Activated CD4-positive, alpha-beta T cell treated with anti-CD3 and anti-CD28 coated beads for 36 hours (primary cell): ENCODE results near the gene JAZF1. TPM values are rescaled to one million over a fixed set of nuclear protein-coding genes. Genes with fewer than 3 reads are reported as not detected.

Source experiments
- ATAC-seq: fragments of 200-7000 bp; cut with Tn5 transposase; one replicate; pipeline ENCODE4 v1.10.0; 2021; ENCODE audit warnings: mild to moderate bottlenecking, moderate library complexity
- CTCF ChIA-PET: fragments of 350-600 bp; sonication (Branson Sonifier 250); formaldehyde crosslinking; loops from one replicate; lab custom pipeline; 2021; ENCODE audit warnings: antibody characterized with exemption; lab: Charles Lee
- POLR2A ChIA-PET: fragments of 350-600 bp; sonication (Branson Sonifier 250); formaldehyde crosslinking; loops from one replicate; lab custom pipeline; 2021; ENCODE audit warnings: antibody characterized with exemption, inconsistent platforms; lab: Charles Lee
- DNase-seq: peaks from one replicate; pipeline ENCODE4 v3.0.0-alpha.2; 2020
- H3K27ac Mint-ChIP-seq: one replicate; pipeline ENCODE4 v1.8.0; 2021; ENCODE audit warnings: mixed read lengths
- H3K27me3 Mint-ChIP-seq: one replicate; pipeline ENCODE4 v1.8.0; 2021; ENCODE audit warnings: mixed read lengths
- H3K36me3 Mint-ChIP-seq: one replicate; pipeline ENCODE4 v1.8.0; 2021; ENCODE audit warnings: low read depth, mixed read lengths
- H3K4me1 Mint-ChIP-seq: one replicate; pipeline ENCODE4 v1.8.0; 2021; ENCODE audit warnings: mixed read lengths
- H3K4me3 Mint-ChIP-seq: one replicate; pipeline ENCODE4 v1.8.0; 2021; ENCODE audit warnings: mild to moderate bottlenecking, moderate library complexity, mixed read lengths
- H3K9me3 Mint-ChIP-seq: one replicate; pipeline ENCODE4 v1.8.0; 2021; ENCODE audit warnings: low read depth, mixed read lengths
- intact Hi-C, 2 experiments: fragments of 100-400 bp; cut with DNase I in 1 of 2; cut with micrococcal nuclease in 1 of 2; formaldehyde crosslinking; loops; one replicate each; pipeline versions ENCODE4 v1.14.2 to v1.15.1; 2022 to 2024; cut with DNase I, micrococcal nuclease
- total RNA-seq, 2 experiments: library from RNA; stranded (reverse); gene quantifications; one replicate each; pipeline ENCODE4 v1.2.3, GENCODE V29; 2021

Gene JAZF1
- total RNA-seq, 2 experiments from 2014 or later, result 5.2 to 6.9 TPM

DNA sequence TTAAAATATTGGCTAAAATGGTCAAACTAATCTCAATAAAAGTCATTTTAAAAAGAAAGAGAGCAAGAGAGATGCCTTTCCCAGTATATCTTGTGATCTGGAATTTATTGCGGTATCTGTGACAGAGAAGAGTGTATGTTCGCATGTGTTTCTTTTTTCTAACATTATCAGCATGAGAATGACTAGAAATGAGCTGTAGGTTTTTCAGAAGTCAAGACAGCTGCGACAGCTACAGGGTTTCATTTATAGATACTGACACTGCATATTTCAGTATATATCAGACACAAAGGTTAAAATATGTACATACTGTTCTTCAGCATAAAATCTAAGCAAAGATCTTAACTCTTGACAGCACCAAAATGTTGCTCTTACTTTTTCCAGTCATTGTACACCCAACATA is 215.8 kb downstream of the JAZF1 start:
- Mint-ChIP-seq H3K27ac (no peak overlapping the region), H3K27me3 (no peaks in the 10 kb centered on the region), H3K9me3 (no peaks in the 10 kb centered on the region), H3K36me3 (no peaks in the 10 kb centered on the region), H3K4me3 (no peak overlapping the region), H3K4me1 (peaks cover 5% of the 10 kb centered on the region)
- DNase-seq, result no peak
- intact Hi-C loops, result no loop called here
- CTCF ChIA-PET, result no interaction called here
- POLR2A ChIA-PET, result no interaction called here
- no peak for ATAC-seq

GRCh38 chr7:27963056-27963455 is 217.5 kb downstream of the JAZF1 start:
- Mint-ChIP-seq H3K27ac (no peak overlapping the region), H3K36me3 (no peaks in the 10 kb centered on the region), H3K4me1 (peaks cover 5% of the 10 kb centered on the region), H3K9me3 (no peaks in the 10 kb centered on the region), H3K4me3 (no peak overlapping the region), H3K27me3 (no peaks in the 10 kb centered on the region)
- ChIA-PET POLR2A (interaction anchor here (0.5 kb wide), 1 partner anchor 115 kb away, joined by 3 read pairs; no protein-coding TSS in a partner anchor), CTCF (interaction anchor here (0.5 to 1.3 kb wide), 2 partner anchors 10 to 104 kb away, joined by 3 to 4 read pairs; no protein-coding TSS in a partner anchor)
- no peak for ATAC-seq
- intact Hi-C loops, result no loop called here
- no peak for DNase-seq

DNA sequence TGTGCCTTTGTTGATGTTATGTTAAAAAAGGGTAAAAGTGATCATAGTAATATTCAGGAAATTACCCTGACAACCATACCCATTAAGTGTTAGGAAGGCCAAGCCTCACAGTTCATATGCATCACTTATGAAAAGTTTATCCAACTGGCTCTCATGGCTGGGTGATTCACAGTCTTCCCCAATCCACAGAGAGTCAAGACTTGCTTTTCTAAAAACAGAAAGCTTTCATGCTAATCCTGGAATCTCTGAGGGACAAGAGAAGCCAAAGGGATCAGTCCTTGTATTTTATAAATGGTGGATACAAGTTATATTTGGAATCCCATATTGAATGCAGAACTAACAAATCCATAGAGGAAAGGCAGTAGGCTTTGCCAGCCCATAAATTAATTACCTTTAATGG is 218.3 kb downstream of the JAZF1 start:
- CTCF ChIA-PET, result interaction anchor here (1.3 kb wide), 1 partner anchor 9 kb away, joined by 4 read pairs; no protein-coding TSS in a partner anchor
- intact Hi-C loops, result no loop called here
- Mint-ChIP-seq H3K36me3 (no peaks in the 10 kb centered on the region), H3K9me3 (no peaks in the 10 kb centered on the region), H3K27ac (no peak overlapping the region), H3K4me3 (no peak overlapping the region), H3K27me3 (no peaks in the 10 kb centered on the region), H3K4me1 (peaks cover 5% of the 10 kb centered on the region)
- DNase-seq, result no peak
- POLR2A ChIA-PET, result no interaction called here
- no peak for ATAC-seq

- POLR2A ChIA-PET, result no interaction called here
- CTCF ChIA-PET, result interaction anchor here (0.5 to 1.3 kb wide), 3 partner anchors 116 to 386 kb away, joined by 3 read pairs; no protein-coding TSS in a partner anchor
- intact Hi-C loops, result no loop called here
- DNase-seq (no peak), ATAC-seq (peak; percentile 39)
- no peaks in the 10 kb centered on the region for H3K9me3 Mint-ChIP-seq
- H3K27me3 Mint-ChIP-seq, result no peaks in the 10 kb centered on the region
- H3K36me3 Mint-ChIP-seq, result no peaks in the 10 kb centered on the region
- no peak overlapping the region for H3K27ac Mint-ChIP-seq
- H3K4me3 Mint-ChIP-seq, result no peak overlapping the region
- peaks cover 5% of the 10 kb centered on the region for H3K4me1 Mint-ChIP-seq
Measured at GRCh38 chr7:27961255-27961654, 219.3 kb downstream of the JAZF1 start.

GRCh38 chr7:27960415-27960814 is 220.2 kb downstream of the JAZF1 start:
- no peak overlapping the region for H3K4me3 Mint-ChIP-seq
- intact Hi-C loops, result no loop called here
- no peaks in the 10 kb centered on the region for H3K9me3 Mint-ChIP-seq
- peaks cover 7% of the 10 kb centered on the region for H3K4me1 Mint-ChIP-seq
- ChIA-PET POLR2A (no interaction called here), CTCF (no interaction called here)
- DNase-seq, result no peak
- no peak overlapping the region for H3K27ac Mint-ChIP-seq
- H3K27me3 Mint-ChIP-seq, result no peaks in the 10 kb centered on the region
- no peak for ATAC-seq
- no peaks in the 10 kb centered on the region for H3K36me3 Mint-ChIP-seq

DNA sequence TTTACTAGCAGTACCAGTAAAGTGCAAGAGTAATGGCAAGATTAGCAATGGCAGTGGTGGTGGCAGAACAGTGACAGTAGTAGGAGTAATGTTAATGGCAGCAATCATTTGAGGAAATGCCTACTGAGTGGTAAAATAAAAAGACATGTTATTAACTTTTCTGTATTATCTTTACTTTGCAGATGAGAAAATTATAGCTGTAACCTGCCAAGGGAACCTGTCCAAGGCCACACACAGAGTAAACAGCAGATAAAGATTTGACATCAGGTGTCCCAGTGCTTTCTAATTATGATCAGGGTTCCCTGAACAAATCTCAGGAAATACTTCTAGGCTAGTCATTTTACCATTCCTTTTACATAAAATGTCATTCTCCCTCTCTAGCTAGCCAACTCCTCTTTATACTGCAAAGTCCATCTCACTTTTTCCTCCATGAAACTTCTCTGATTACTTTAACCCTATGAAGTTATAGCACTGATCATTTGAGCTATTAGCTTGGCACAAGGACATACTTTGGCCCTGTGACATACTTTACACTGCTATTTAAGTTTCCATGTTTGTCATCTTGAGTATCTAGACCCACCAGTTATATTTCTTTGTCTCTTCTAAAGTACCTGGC is 221.6 kb downstream of the JAZF1 start:
- no peaks in the 10 kb centered on the region for H3K36me3 Mint-ChIP-seq
- no peaks in the 10 kb centered on the region for H3K9me3 Mint-ChIP-seq
- ATAC-seq (no peak), DNase-seq (no peak)
- ChIA-PET CTCF (interaction anchor here (0.6 kb wide), 1 partner anchor 771 kb away, joined by 5 read pairs; no protein-coding TSS in a partner anchor), POLR2A (no interaction called here)
- H3K4me3 Mint-ChIP-seq, result no peak overlapping the region
- H3K4me1 Mint-ChIP-seq, result peaks cover 12% of the 10 kb centered on the region
- H3K27me3 Mint-ChIP-seq, result no peaks in the 10 kb centered on the region
- H3K27ac Mint-ChIP-seq, result no peak overlapping the region
- intact Hi-C loops, result no loop called here

DNA sequence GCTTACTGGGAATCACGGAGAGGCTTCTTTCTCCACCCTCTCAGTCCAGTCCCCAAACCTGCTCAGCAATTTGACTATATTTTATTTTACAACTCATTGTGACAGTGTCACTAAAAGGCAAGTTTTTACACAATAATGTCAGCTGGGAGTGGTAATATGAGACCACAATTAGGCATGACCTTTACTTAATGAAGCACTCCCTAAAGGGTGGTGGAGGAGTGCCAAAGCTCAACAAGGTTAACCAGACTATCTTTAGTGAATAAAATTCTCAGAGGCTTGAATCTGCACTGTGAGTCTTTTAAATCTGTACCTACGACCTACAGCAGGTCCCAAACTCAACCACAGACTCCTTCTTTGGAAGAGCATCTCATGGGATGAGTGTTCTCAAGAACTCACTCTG is 225.0 kb downstream of the JAZF1 start:
- CTCF ChIA-PET, result no interaction called here
- no peak for DNase-seq
- POLR2A ChIA-PET, result no interaction called here
- Mint-ChIP-seq H3K4me3 (no peak overlapping the region), H3K27ac (no peak overlapping the region), H3K27me3 (no peaks in the 10 kb centered on the region), H3K4me1 (peaks cover 33% of the 10 kb centered on the region), H3K9me3 (no peaks in the 10 kb centered on the region), H3K36me3 (no peaks in the 10 kb centered on the region)
- ATAC-seq, result no peak
- intact Hi-C loops, result no loop called here

- DNase-seq (no peak), ATAC-seq (no peak)
- ChIA-PET CTCF (no interaction called here), POLR2A (no interaction called here)
- H3K4me1 Mint-ChIP-seq, result peaks cover 33% of the 10 kb centered on the region
- H3K36me3 Mint-ChIP-seq, result no peaks in the 10 kb centered on the region
- no peak overlapping the region for H3K27ac Mint-ChIP-seq
- intact Hi-C loops, result no loop called here
- H3K9me3 Mint-ChIP-seq, result no peaks in the 10 kb centered on the region
- no peak overlapping the region for H3K4me3 Mint-ChIP-seq
- H3K27me3 Mint-ChIP-seq, result no peaks in the 10 kb centered on the region
Measured at GRCh38 chr7:27955011-27955410, 225.6 kb downstream of the JAZF1 start.

DNA sequence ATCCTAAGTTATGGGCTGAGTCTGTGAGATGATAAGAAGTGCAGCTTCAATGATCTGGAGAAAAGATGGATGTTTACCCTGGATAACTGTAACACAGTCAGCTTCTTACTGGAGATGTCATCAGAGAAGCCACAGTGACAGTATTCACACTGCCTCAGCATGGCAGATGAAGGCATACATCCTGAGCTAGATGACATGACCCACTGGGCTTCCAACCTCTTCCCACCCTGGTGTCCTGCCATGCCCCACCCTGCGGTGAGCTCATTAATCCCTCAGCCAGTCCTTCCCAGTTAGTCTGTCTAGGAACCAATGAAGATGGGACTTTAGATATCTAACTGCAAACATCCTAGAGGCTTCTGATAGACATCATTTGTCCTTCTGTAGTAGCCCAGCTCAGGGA is 226.8 kb downstream of the JAZF1 start:
- CTCF ChIA-PET, result interaction anchor here (0.6 to 1.7 kb wide), 6 partner anchors 13 to 143 kb away, joined by 3 to 6 read pairs (median 3); no protein-coding TSS in a partner anchor
- POLR2A ChIA-PET, result no interaction called here
- intact Hi-C loops, result no loop called here
- Mint-ChIP-seq H3K36me3 (peaks cover 3% of the 10 kb centered on the region), H3K9me3 (no peaks in the 10 kb centered on the region), H3K4me1 (peaks cover 35% of the 10 kb centered on the region), H3K4me3 (no peak overlapping the region), H3K27ac (peak overlapping the region; percentile 11), H3K27me3 (no peaks in the 10 kb centered on the region)
- DNase-seq (no peak), ATAC-seq (peak; percentile 39)

GRCh38 chr7:27953361-27953760 is 227.2 kb downstream of the JAZF1 start:
- Mint-ChIP-seq H3K27ac (peak overlapping the region; percentile 11), H3K27me3 (no peaks in the 10 kb centered on the region), H3K4me3 (no peak overlapping the region), H3K4me1 (peaks cover 35% of the 10 kb centered on the region), H3K36me3 (peaks cover 3% of the 10 kb centered on the region), H3K9me3 (no peaks in the 10 kb centered on the region)
- ChIA-PET POLR2A (no interaction called here), CTCF (interaction anchor here (0.6 to 1.7 kb wide), 7 partner anchors 10 to 143 kb away, joined by 3 to 6 read pairs (median 3); no protein-coding TSS in a partner anchor)
- intact Hi-C loops, result no loop called here
- DNase-seq (no peak), ATAC-seq (no peak)

DNA sequence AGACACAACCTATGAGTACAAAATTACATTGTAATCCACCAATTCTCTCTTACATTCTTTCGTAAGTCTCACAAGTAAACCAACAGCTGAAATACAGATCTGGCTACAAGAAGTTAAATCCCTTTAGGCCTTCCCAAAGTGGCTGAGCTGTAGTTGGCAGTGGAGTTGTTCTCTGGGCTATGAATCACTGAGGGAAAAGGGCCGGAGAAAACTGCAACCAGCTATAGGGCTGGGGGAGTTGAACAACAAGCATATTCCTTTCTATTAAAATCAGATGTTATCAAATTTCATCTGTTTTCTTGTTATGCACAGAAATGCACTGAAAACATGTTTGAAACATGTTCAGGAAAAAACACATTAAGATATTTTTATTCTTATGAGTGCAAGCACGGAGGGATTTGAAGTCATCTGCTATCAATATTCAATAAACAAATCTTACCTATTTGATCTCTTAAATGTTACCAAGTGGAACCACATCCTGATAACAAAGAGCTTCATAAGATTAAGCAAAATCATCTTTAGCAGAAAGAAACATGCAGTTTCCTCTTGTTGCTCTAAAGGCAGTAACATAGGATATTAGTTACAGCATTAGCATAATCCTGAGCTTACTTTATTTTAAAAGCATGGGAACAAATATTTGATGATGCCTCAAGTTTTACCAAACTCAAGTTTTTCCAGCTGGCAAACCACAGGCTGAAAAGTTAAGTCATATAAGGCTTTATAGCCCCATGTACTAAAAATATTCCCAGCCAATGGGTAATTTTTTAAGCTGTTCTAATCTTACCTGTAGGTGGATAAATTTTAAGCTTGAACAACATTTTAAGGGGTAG is 227.9 kb downstream of the JAZF1 start:
- no peak overlapping the region for H3K4me3 Mint-ChIP-seq
- H3K27me3 Mint-ChIP-seq, result no peaks in the 10 kb centered on the region
- peaks cover 35% of the 10 kb centered on the region for H3K4me1 Mint-ChIP-seq
- H3K27ac Mint-ChIP-seq, result peak overlapping the region; percentile 17
- ChIA-PET POLR2A (no interaction called here), CTCF (interaction anchor here (0.7 to 1.7 kb wide), 6 partner anchors 10 to 75 kb away, joined by 3 to 6 read pairs (median 3); no protein-coding TSS in a partner anchor)
- ATAC-seq (no peak), DNase-seq (no peak)
- intact Hi-C loops, result no loop called here
- H3K9me3 Mint-ChIP-seq, result no peaks in the 10 kb centered on the region
- H3K36me3 Mint-ChIP-seq, result peaks cover 3% of the 10 kb centered on the region
